ENCODE data around the gene CNGA2. TPM values are rescaled to one million over a fixed set of nuclear protein-coding genes. Genes with fewer than 3 reads are reported as not detected.

The CNGA2 gene
- total RNA-seq (2013; cell fraction: nucleolus; rRNA removed), result not detected in 2 replicates
- not detected in 2 replicates for total RNA-seq (2014; rRNA removed)
- total RNA-seq (2014; rRNA removed; fragmentation: Illumina TruSeq; extraction: Trizol), result not detected in 2 replicates
- total RNA-seq (2021), result not detected in 2 replicates
- not detected for polyA plus RNA-seq (2011; ENCODE audit: low read depth)
- polyA plus RNA-seq (2011; rRNA removed), result not detected in 2 replicates
- not detected in 2 replicates for polyA plus RNA-seq (2011; cell fraction: cytosol; rRNA removed)
- not detected in 2 replicates for polyA plus RNA-seq (2011; cell fraction: nucleus; rRNA removed)
- polyA plus RNA-seq (2012), result not detected in 2 replicates
- polyA plus RNA-seq (2014; fragmentation: Illumina TruSeq; extraction: Trizol), result not detected in 2 replicates
- polyA plus RNA-seq (2014; fragmentation: Nextera tagmentation; extraction: Ambion mirVana), result not detected
- not detected in 2 replicates for polyA plus RNA-seq (2014; rRNA removed)
- polyA plus RNA-seq (2016; fragmentation: Nextera tagmentation; extraction: Ambion mirVana), result not detected
- polyA minus RNA-seq (2011; rRNA and poly(A)+ RNA removed), result not detected in 2 replicates
- not detected in 2 replicates for polyA minus RNA-seq (2011; cell fraction: cytosol; rRNA and poly(A)+ RNA removed)
- not detected in 2 replicates for polyA minus RNA-seq (2011; cell fraction: nucleus; rRNA and poly(A)+ RNA removed)
- not detected for Bru-seq, nascent RNA
- BruChase-seq, experiment 1, labeled RNA remaining after a 6-hour chase, result not detected
- BruChase-seq, experiment 2, labeled RNA remaining after a 2-hour chase, result not detected
- long read RNA-seq, experiment 1, result 0 reads
- long read RNA-seq, experiment 2, result 0 reads

DNA sequence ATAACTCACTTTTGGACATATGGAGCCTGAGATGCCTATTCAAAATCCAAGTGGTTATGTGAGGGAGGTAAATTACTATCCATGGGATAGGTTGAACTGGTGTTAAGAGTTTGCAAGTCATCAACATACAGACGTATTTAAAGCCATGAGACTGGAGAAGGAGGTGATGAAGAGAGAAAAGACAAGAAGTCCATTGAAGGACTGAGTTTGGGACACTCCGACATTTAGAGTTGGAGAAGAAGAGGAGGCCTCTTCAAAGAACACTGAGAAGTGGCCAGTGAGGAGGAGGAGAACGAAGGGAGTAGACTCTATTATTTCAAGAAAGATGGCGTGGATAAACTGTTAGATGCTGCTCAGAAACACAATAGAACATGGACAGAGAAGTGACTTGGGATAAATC lies at the start of gene CNGA2:
Gene CNGA2, plus strand, starts transcription at position 301 of the 400 bp plus-strand sequence. CDS start 3,738 bp downstream, outside the sequence.
- POLR2A ChIA-PET, result no interaction called here
- no TSS peak for BruUV-seq (replicated peaks)
- H3K9ac ChIP-seq (ENCODE audit: control insufficient read depth, insufficient read depth, low read length), result no peak within 1 kb of the TSS

DNA sequence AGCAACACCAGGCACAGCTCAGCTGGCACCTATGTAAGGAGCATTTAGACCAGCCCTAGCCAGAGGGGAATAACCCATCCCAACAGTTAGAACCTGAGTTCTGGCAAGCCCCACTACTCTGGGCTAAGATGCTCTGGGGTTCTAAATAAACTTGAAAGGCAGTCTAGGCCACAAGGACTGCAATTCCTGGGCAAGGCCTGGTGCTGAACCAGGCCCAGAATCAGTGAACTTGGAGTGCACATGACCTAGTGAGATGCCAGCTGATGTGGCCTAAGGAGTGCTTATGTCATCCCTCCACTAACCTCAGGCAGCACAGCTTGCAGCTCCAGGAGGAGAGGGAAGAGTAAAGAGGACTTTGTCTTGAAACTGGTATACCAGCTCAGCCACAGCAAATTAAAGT lies 46.9 kb upstream of the CNGA2 start:
- ChIA-PET CTCF (interaction anchor here (1.0 kb wide), 1 partner anchor 66 kb away, joined by 3 read pairs; no protein-coding TSS in a partner anchor), RAD21 (ENCODE audit: unreplicated experiment) (no interaction called here), SMC1A (ENCODE audit: uncharacterized antibody, unreplicated experiment) (no interaction called here), POLR2A (no interaction called here)
- H3K4me3 ChIP-seq, result no peak overlapping the region
- ATAC-seq (no peak), FAIRE-seq (no peak), DNase-seq (ENCODE audit: low read depth, low spot score) (no peak)
- TF ChIP-seq, protein P1, sequence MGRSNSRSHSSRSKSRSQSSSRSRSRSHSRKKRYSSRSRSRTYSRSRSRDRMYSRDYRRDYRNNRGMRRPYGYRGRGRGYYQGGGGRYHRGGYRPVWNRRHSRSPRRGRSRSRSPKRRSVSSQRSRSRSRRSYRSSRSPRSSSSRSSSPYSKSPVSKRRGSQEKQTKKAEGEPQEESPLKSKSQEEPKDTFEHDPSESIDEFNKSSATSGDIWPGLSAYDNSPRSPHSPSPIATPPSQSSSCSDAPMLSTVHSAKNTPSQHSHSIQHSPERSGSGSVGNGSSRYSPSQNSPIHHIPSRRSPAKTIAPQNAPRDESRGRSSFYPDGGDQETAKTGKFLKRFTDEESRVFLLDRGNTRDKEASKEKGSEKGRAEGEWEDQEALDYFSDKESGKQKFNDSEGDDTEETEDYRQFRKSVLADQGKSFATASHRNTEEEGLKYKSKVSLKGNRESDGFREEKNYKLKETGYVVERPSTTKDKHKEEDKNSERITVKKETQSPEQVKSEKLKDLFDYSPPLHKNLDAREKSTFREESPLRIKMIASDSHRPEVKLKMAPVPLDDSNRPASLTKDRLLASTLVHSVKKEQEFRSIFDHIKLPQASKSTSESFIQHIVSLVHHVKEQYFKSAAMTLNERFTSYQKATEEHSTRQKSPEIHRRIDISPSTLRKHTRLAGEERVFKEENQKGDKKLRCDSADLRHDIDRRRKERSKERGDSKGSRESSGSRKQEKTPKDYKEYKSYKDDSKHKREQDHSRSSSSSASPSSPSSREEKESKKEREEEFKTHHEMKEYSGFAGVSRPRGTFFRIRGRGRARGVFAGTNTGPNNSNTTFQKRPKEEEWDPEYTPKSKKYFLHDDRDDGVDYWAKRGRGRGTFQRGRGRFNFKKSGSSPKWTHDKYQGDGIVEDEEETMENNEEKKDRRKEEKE (IDR thresholded peaks at IDR 0.05), result no peak
- no peak for TF ChIP-seq RBBP5 (conservative IDR thresholded peaks at IDR 0.05)
- no peak for TF ChIP-seq TBL1XR1 (IDR thresholded peaks at IDR 0.05; ENCODE audit: low read depth, low read length)
- TF ChIP-seq BACH1 (IDR thresholded peaks at IDR 0.05; ENCODE audit: borderline replicate concordance), result no peak
- no peak for TF ChIP-seq CREM (IDR thresholded peaks at IDR 0.05; ENCODE audit: low read depth)
- no peak for TF ChIP-seq POU2F2 (IDR thresholded peaks at IDR 0.05; ENCODE audit: borderline replicate concordance, low read depth, low read length)
- TF ChIP-seq HDAC2 (IDR thresholded peaks at IDR 0.05), result no peak
- TF ChIP-seq, protein P2, sequence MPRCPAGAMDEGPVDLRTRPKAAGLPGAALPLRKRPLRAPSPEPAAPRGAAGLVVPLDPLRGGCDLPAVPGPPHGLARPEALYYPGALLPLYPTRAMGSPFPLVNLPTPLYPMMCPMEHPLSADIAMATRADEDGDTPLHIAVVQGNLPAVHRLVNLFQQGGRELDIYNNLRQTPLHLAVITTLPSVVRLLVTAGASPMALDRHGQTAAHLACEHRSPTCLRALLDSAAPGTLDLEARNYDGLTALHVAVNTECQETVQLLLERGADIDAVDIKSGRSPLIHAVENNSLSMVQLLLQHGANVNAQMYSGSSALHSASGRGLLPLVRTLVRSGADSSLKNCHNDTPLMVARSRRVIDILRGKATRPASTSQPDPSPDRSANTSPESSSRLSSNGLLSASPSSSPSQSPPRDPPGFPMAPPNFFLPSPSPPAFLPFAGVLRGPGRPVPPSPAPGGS (IDR thresholded peaks at IDR 0.05; ENCODE audit: borderline replicate concordance, insufficient read depth, low read depth, low read length, poor library complexity, severe bottlenecking), result no peak
- H3K27me3 ChIP-seq (replicated peaks in 1 of 2; ENCODE audit: control insufficient read depth in 2 of 2, insufficient read depth in 2 of 2, low read length in 1 of 2), result 0 out of 4 replicates have a peak, but pooled peaks cover 0 to 2% of the 10 kb centered on the region in 2 experiments
- no peak overlapping the region for H3K9ac ChIP-seq (ENCODE audit: control insufficient read depth, insufficient read depth, low read length)
- no peaks in the 10 kb centered on the region for H3K36me3 ChIP-seq (ENCODE audit: control insufficient read depth in 2 of 2, insufficient read depth in 2 of 2, low read length in 1 of 2)
- no peak overlapping the region for H2AFZ ChIP-seq (ENCODE audit: control insufficient read depth, low read depth, low read length)
- intact Hi-C loops (cut with micrococcal nuclease; ENCODE audit: unreplicated experiment), result loop anchor here (10.0 kb wide), 1 partner anchor 323 kb away; no protein-coding TSS in a partner anchor
- no peaks in the 10 kb centered on the region for H4K20me1 ChIP-seq (ENCODE audit: control insufficient read depth, insufficient read depth)
- no peaks in the 10 kb centered on the region for H3K79me2 ChIP-seq (ENCODE audit: control insufficient read depth, insufficient read depth, low read length)
- in situ Hi-C loops (cut with MboI), result loop anchor here (25.0 kb wide), 1 partner anchor 925 kb away; no protein-coding TSS in a partner anchor
- no TSS peak for BruUV-seq (replicated peaks)
- no peaks in the 10 kb centered on the region for H3K9me3 ChIP-seq (replicated peaks; ENCODE audit: control insufficient read depth, insufficient read depth, low read length)
- no peak overlapping the region for H3K4me2 ChIP-seq (ENCODE audit: control insufficient read depth, insufficient read depth)
- H3K27ac ChIP-seq (ENCODE audit: control insufficient read depth, insufficient read depth), result no peak overlapping the region
- no peaks in the 10 kb centered on the region for H3K4me1 ChIP-seq (ENCODE audit: control insufficient read depth, insufficient read depth, low read length)

More for the DNA sequence above, at the start of gene CNGA2:
- H3K4me2 ChIP-seq (ENCODE audit: control insufficient read depth, insufficient read depth), result no peak within 1 kb of the TSS
- no peak within 1 kb of the TSS for H2AFZ ChIP-seq (ENCODE audit: control insufficient read depth, low read depth, low read length)
- WGBS (ENCODE audit: insufficient coverage, insufficient replicate concordance, low lambda C conversion rate, missing lambda C conversion rate), result 8% methylated on average over 4 of the region's 4 CpGs
- ChIA-PET RAD21 (ENCODE audit: unreplicated experiment) (no interaction called here), CTCF (interaction anchor here (1.2 kb wide), 1 partner anchor 20 kb away, joined by 3 read pairs; no protein-coding TSS in a partner anchor), SMC1A (ENCODE audit: uncharacterized antibody, unreplicated experiment) (interaction anchor here (1.4 kb wide), 1 partner anchor 22 kb away, joined by 3 read pairs; no protein-coding TSS in a partner anchor)
- no peak for DNase-seq (ENCODE audit: low read depth, low spot score)
- no peak within 1 kb of the TSS for H3K27ac ChIP-seq (ENCODE audit: control insufficient read depth, insufficient read depth)
- in situ Hi-C loops (cut with MboI), result no loop called here
- no peak for ATAC-seq
- no peaks in the 10 kb centered on the region for H3K9me3 ChIP-seq (replicated peaks; ENCODE audit: control insufficient read depth, insufficient read depth, low read length)
- no peaks in the 10 kb centered on the region for H3K4me1 ChIP-seq (ENCODE audit: control insufficient read depth, insufficient read depth, low read length)
- H3K4me3 ChIP-seq, result no peak within 1 kb of the TSS
- no peak for FAIRE-seq
- no peaks in the 10 kb centered on the region for H3K79me2 ChIP-seq (ENCODE audit: control insufficient read depth, insufficient read depth, low read length)
- H4K20me1 ChIP-seq (ENCODE audit: control insufficient read depth, insufficient read depth), result no peaks in the 10 kb centered on the region
- TF ChIP-seq SMC3 (IDR thresholded peaks at IDR 0.05; ENCODE audit: borderline replicate concordance, low read length) (no peak), JUND (IDR thresholded peaks at IDR 0.05; ENCODE audit: low read depth, low read length) (no peak), KAT2A (conservative IDR thresholded peaks at IDR 0.05; ENCODE audit: control insufficient read depth, low read depth, low read length) (no peak)
- H3K36me3 ChIP-seq (ENCODE audit: control insufficient read depth in 2 of 2, insufficient read depth in 2 of 2, low read length in 1 of 2), result no peaks in the 10 kb centered on the region
- H3K27me3 ChIP-seq (replicated peaks in 1 of 2; ENCODE audit: control insufficient read depth in 2 of 2, insufficient read depth in 2 of 2, low read length in 1 of 2), result no peaks in the 10 kb centered on the region
- intact Hi-C loops (cut with micrococcal nuclease; ENCODE audit: unreplicated experiment), result no loop called here

Data from GM12878 (cell line).